NOMO-1 treated with DMSO at 0.1 percent for 48 hours (cell line): ENCODE measurements around the gene RPL27A.
"Not testable (repeated sequence)": the region's sequence is repeated elsewhere in the genome, so short reads cannot be mapped to it uniquely, and the experiment has no call there.

ENCODE experiments used
- DNase-seq: peaks from one replicate; lab custom pipeline; 2025; ENCODE audit not compliant: unreplicated experiment; lab: John Stamatoyannopoulos, UW

RPL27A gene

GRCh38 chr11:8682303-8683114 lies at the start of gene RPL27A, which contains the start of gene TRIM66:
Gene RPL27A (plus strand): TSS chr11:8682792. CDS start chr11:8682814, 22 bp downstream.
Gene TRIM66 (minus strand): TSS chr11:8682665. CDS start chr11:8672274, 10,391 bp downstream.
- peak; percentile 87 for DNase-seq

GRCh38 chr11:8634498-8634897 lies 48.1 kb upstream of the RPL27A start:
- no peak for DNase-seq

- no peak for DNase-seq
These were observed 46.5 kb upstream of the RPL27A start for GRCh38 chr11:8636127-8636526.

GRCh38 chr11:8638300-8638699 lies 44.3 kb upstream of the RPL27A start:
- DNase-seq, result no peak

- DNase-seq, result no peak
These were observed 42.9 kb upstream of the RPL27A start for GRCh38 chr11:8639655-8640054.

- DNase-seq, result no peak
These were observed 42.2 kb upstream of the RPL27A start for GRCh38 chr11:8640267-8640906.

GRCh38 chr11:8641332-8641731 lies 41.3 kb upstream of the RPL27A start:
- DNase-seq, result no peak

- DNase-seq, result no peak
These were observed 40.3 kb upstream of the RPL27A start for GRCh38 chr11:8642196-8642841.

- no peak for DNase-seq
These were observed 35.7 kb upstream of the RPL27A start for GRCh38 chr11:8646873-8647272.

- DNase-seq, result no peak
These were observed 33.2 kb upstream of the RPL27A start for GRCh38 chr11:8649361-8649760.

- DNase-seq, result no peak
These were observed 32.1 kb upstream of the RPL27A start for GRCh38 chr11:8650401-8650990.

- DNase-seq, result no peak
These were observed 30.5 kb upstream of the RPL27A start for GRCh38 chr11:8652140-8652539.

GRCh38 chr11:8654503-8654902 lies 28.1 kb upstream of the RPL27A start:
- DNase-seq, result no peak

- no peak for DNase-seq
These were observed 26.3 kb upstream of the RPL27A start for GRCh38 chr11:8656291-8656690.

- no peak for DNase-seq
These were observed 24.1 kb upstream of the RPL27A start for GRCh38 chr11:8658321-8659057.

- DNase-seq, result no peak
These were observed 21.4 kb upstream of the RPL27A start for GRCh38 chr11:8661001-8661795.

- no peak for DNase-seq
These were observed 17.4 kb upstream of the RPL27A start for GRCh38 chr11:8665222-8665621.

GRCh38 chr11:8670081-8670480 lies 12.5 kb upstream of the RPL27A start:
- not testable (repeated sequence) for DNase-seq

GRCh38 chr11:8671193-8671612 lies 11.4 kb upstream of the RPL27A start:
- no peak for DNase-seq

- DNase-seq, result no peak
These were observed 10.9 kb upstream of the RPL27A start for GRCh38 chr11:8671651-8672062.
